ENCODE results near the gene FKBP15.

The FKBP15 gene

GRCh38 chr9:113160571-113160970, 60.5 kb downstream of the FKBP15 start:
- POLR2A ChIA-PET, result no interaction called here
- TF ChIP-seq ZNF664 (tag by site-specific recombination; IDR thresholded peaks at IDR 0.05) (no peak), ZNF623 (tag by site-specific recombination; IDR thresholded peaks at IDR 0.05) (no peak), ZNF184 (tag by site-specific recombination; IDR thresholded peaks at IDR 0.05) (no peak), ZNF561 (tag by site-specific recombination; IDR thresholded peaks at IDR 0.05; ENCODE audit: borderline replicate concordance) (no peak), PRDM1 (tag by site-specific recombination; IDR thresholded peaks at IDR 0.05) (no peak), ZNF292 (tag by site-specific recombination; IDR thresholded peaks at IDR 0.05; ENCODE audit: borderline replicate concordance, low read depth) (no peak), TSHZ1 (tag by site-specific recombination; IDR thresholded peaks at IDR 0.05; ENCODE audit: borderline replicate concordance) (no peak), ZSCAN30 (tag by site-specific recombination; IDR thresholded peaks at IDR 0.05) (no peak), SP3 (tag by site-specific recombination; IDR thresholded peaks at IDR 0.05) (no peak), GFI1B (tag by site-specific recombination; IDR thresholded peaks at IDR 0.05) (no peak), ZNF549 (tag by site-specific recombination; IDR thresholded peaks at IDR 0.05) (no peak), KLF9 (tag by site-specific recombination; IDR thresholded peaks at IDR 0.05; ENCODE audit: low read depth) (no peak), ZNF785 (tag by site-specific recombination; IDR thresholded peaks at IDR 0.05) (no peak)
- Histone ChIP-seq H3K4me3 (ENCODE audit: low read depth, low read length) (no peak overlapping the region), H3K4me1 (ENCODE audit: control insufficient read depth, insufficient read depth, low read length) (no peaks in the 10 kb centered on the region), H3K36me3 (ENCODE audit: control insufficient read depth in 2 of 2, insufficient read depth in 1 of 2, low read length in 2 of 2) (peaks cover 0 to 59% of the 10 kb centered on the region in 2 experiments; a peak in 2 of 3 replicates), H3K27ac (ENCODE audit: extremely low read depth, low read depth, low read length) (no peak overlapping the region), H3K9me3 (ENCODE audit: control insufficient read depth, insufficient read depth, low read depth, low read length) (no peaks in the 10 kb centered on the region)
- CTCF ChIA-PET, result no interaction called here

DNA sequence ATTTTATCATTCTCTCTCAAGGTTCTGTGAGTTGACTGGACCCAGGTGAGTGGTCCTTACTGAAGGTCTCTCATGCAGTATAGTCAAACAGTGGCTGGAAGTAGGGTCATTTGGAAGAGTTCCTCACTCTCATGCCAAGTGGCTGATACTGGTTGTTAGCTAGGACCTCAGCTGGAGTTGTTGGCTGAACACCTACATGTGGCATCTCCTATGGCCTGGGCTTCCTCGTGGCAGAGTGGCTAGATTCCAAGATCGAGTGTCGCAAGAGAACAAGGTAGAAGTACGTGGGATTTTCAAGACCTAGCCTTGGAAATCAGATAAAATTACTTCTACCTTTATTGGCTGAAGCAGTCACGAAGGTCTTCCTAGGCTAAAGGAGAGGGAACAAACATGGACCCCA, 62.6 kb downstream of the FKBP15 start:
- H3K36me3 ChIP-seq (ENCODE audit: control insufficient read depth in 2 of 2, insufficient read depth in 1 of 2, low read length in 2 of 2), result peaks cover 0 to 38% of the 10 kb centered on the region in 2 experiments; a peak in 2 of 3 replicates
- no peaks in the 10 kb centered on the region for H3K9me3 ChIP-seq (ENCODE audit: control insufficient read depth, insufficient read depth, low read depth, low read length)
- H3K27ac ChIP-seq (ENCODE audit: extremely low read depth, low read depth, low read length), result no peak overlapping the region
- no peak overlapping the region for H3K4me3 ChIP-seq (ENCODE audit: low read depth, low read length)
- TF ChIP-seq ZNF629 (tag by site-specific recombination; IDR thresholded peaks at IDR 0.05) (no peak), OVOL3 (tag by site-specific recombination; IDR thresholded peaks at IDR 0.05) (no peak), ZNF292 (tag by site-specific recombination; IDR thresholded peaks at IDR 0.05; ENCODE audit: borderline replicate concordance, low read depth) (no peak), ZNF223 (tag by site-specific recombination; IDR thresholded peaks at IDR 0.05) (no peak), ZNF670 (tag by site-specific recombination; IDR thresholded peaks at IDR 0.05; ENCODE audit: low read depth) (no peak), KLF17 (tag by site-specific recombination; IDR thresholded peaks at IDR 0.05) (no peak), ZNF335 (tag by site-specific recombination; conservative IDR thresholded peaks at IDR 0.05) (no peak), ZSCAN23 (tag by site-specific recombination; IDR thresholded peaks at IDR 0.05) (no peak), ZNF701 (tag by site-specific recombination; IDR thresholded peaks at IDR 0.05) (no peak), ZEB2 (tag by site-specific recombination; IDR thresholded peaks at IDR 0.05) (no peak), ZNF423 (tag by site-specific recombination; IDR thresholded peaks at IDR 0.05) (no peak), ZNF600 (tag by site-specific recombination; IDR thresholded peaks at IDR 0.05) (no peak)
- POLR2A ChIA-PET, result no interaction called here
- no peaks in the 10 kb centered on the region for H3K4me1 ChIP-seq (ENCODE audit: control insufficient read depth, insufficient read depth, low read length)
- CTCF ChIA-PET, result interaction anchor here (1.0 kb wide), 1 partner anchor 251 kb away, joined by 3 read pairs; no protein-coding TSS in a partner anchor

Data from HEK293 (cell line).